GM12864 (cell line): ENCODE data around the gene ELF1.
"Not testable (repeated sequence)": the region's sequence is repeated elsewhere in the genome, so short reads cannot be mapped to it uniquely, and the experiment has no call there.

ENCODE experiments used
- DNase-seq: peaks from one replicate; pipeline ENCODE4 v3.0.0-alpha.2; 2011; ENCODE audit warnings: low read depth
- H3K4me3 ChIP-seq: 2 replicates; pipeline ENCODE4 v1.5.1; 2011; ENCODE audit warnings: mild to moderate bottlenecking, low read depth, low read length, control low read depth
- CTCF ChIP-seq: IDR thresholded peaks from 2 replicates; pipeline ENCODE4 v1.5.1; 2011; ENCODE audit warnings: low read depth, mild to moderate bottlenecking, moderate library complexity, low read length, control low read depth, inconsistent platforms; ENCODE audit errors: missing control alignments

The ELF1 gene

GRCh38 chr13:40943073-40943472 lies 76.0 kb downstream of the ELF1 start:
- DNase-seq: no peak
- H3K4me3 ChIP-seq: no peak overlapping the region
- TF ChIP-seq CTCF: no peak

- DNase-seq: no peak
- no peak for TF ChIP-seq CTCF
- no peak overlapping the region for H3K4me3 ChIP-seq
Measured at GRCh38 chr13:40941581-40941980, 77.5 kb downstream of the ELF1 start.

- TF ChIP-seq CTCF: no peak
- DNase-seq: no peak
- no peak overlapping the region for H3K4me3 ChIP-seq
Measured at GRCh38 chr13:40940841-40941240, 78.3 kb downstream of the ELF1 start.

GRCh38 chr13:40933508-40934204 lies 85.5 kb downstream of the ELF1 start:
- no peak for DNase-seq
- TF ChIP-seq CTCF: no peak
- H3K4me3 ChIP-seq: no peak overlapping the region

GRCh38 chr13:40932252-40932651 lies 86.9 kb downstream of the ELF1 start:
- no peak for TF ChIP-seq CTCF
- no peak for DNase-seq
- no peak overlapping the region for H3K4me3 ChIP-seq

GRCh38 chr13:40931719-40932118 lies 87.4 kb downstream of the ELF1 start:
- TF ChIP-seq CTCF: no peak
- no peak overlapping the region for H3K4me3 ChIP-seq
- DNase-seq: no peak

- not testable (repeated sequence) for DNase-seq, H3K4me3 ChIP-seq
Measured at GRCh38 chr13:40929883-40930282, 89.2 kb downstream of the ELF1 start.
